Small intestine (tissue), 7 donors: ENCODE data around the gene LXN. TPM values are rescaled to one million over a fixed set of nuclear protein-coding genes. Genes with fewer than 3 reads are reported as not detected.
"Not testable (repeated sequence)": the region's sequence is repeated elsewhere in the genome, so short reads cannot be mapped to it uniquely, and the experiment has no call there.

Experiments
- DNase-seq, 2 donors: peaks; one replicate each; pipeline versions ENCODE4 v3.0.0 to v3.0.0-alpha.2; 2013
- FAIRE-seq: peaks from 2 replicates; lab custom pipeline; 2012; peaks lifted over from hg19 to GRCh38; lab: Jason Lieb, UNC
- H3K27ac ChIP-seq, 3 donors: one replicate each; pipeline ENCODE4 v1.5.1; 2013; ENCODE audit warnings: low read length in 2 of 3, mild to moderate bottlenecking in 2 of 3, control low read depth in 1 of 3, inconsistent platforms in 1 of 3, low read depth in 1 of 3, moderate library complexity in 1 of 3
- H3K27me3 ChIP-seq, 3 donors: one replicate each; pipeline ENCODE4 v1.6.1; 2013; ENCODE audit warnings: low read length in 3 of 3, inconsistent platforms in 1 of 3; ENCODE audit not compliant: control insufficient read depth in 3 of 3, insufficient read depth in 3 of 3
- H3K36me3 ChIP-seq, 3 donors: one replicate each; pipeline ENCODE4 v1.6.1; 2013; ENCODE audit warnings: low read length in 3 of 3, inconsistent platforms in 1 of 3, low read depth in 1 of 3, mild to moderate bottlenecking in 1 of 3, moderate library complexity in 1 of 3; ENCODE audit not compliant: control insufficient read depth in 3 of 3, insufficient read depth in 2 of 3
- H3K4me1 ChIP-seq, 3 donors: one replicate each; pipeline ENCODE4 v1.6.1; 2013; ENCODE audit warnings: low read length in 2 of 3, inconsistent platforms in 1 of 3, low read depth in 1 of 3, mild to moderate bottlenecking in 1 of 3, moderate library complexity in 1 of 3; ENCODE audit not compliant: control insufficient read depth in 3 of 3, insufficient read depth in 2 of 3
- H3K4me3 ChIP-seq, 3 donors: one replicate each; pipeline ENCODE4 v1.5.1; 2013; ENCODE audit warnings: low read length in 3 of 3, control low read depth in 1 of 3, inconsistent platforms in 1 of 3, low read depth in 1 of 3, mild to moderate bottlenecking in 1 of 3, moderate library complexity in 1 of 3
- H3K9me3 ChIP-seq, 2 donors: one replicate each; pipeline ENCODE4 v1.6.1; 2013; ENCODE audit warnings: low read depth in 1 of 2, low read length in 1 of 2; ENCODE audit not compliant: control insufficient read depth in 2 of 2, insufficient read depth in 1 of 2
- WGBS, 3 donors: extraction: QIAGEN DNeasy Blood & Tissue Kit; methylation state at CpG; one replicate each; pipeline ENCODE4 v1.1.7; 2013; 5-methylcytosine and 5-hydroxymethylcytosine counted together
- polyA plus RNA-seq, 4 donors: library from polyadenylated mRNA; stranded (reverse) in 3 of 4; unstranded in 1 of 4; fragments of 200-250 nt in 3 of 4; fragments of 120-200 nt in 1 of 4; gene quantifications; one replicate each; pipeline versions ENCODE4 v1.2.1 to v1.2.3, GENCODE V29; 2013
- donor health status: healthy with polysubstance abuse.
- donor health status: control.
- donor health status: control.
- donor health status: Bipolar disorder and iron deficiency.
- donor health status: healthy.

LXN gene
- polyA plus RNA-seq, 4 donors: 29.2 to 53.8 (median 33.4) TPM

DNA sequence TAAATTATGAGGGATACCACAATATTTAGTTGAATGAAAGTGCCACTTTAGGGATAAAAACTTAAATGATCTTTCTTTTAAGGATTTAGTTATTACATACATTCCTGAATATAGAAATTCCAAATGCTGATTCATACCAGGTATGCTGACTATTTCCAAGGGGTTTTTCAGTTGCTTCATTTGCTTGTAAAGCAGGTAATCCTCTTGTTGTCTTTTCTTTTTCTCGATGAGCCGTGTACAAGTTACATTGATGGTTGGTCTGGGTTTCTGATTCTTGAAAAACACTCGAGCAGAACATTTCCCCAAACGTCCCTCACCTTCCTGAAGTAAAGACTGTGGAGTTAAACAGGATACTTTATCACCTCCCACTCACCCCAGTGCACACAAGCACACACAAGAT lies 38.2 kb upstream of the LXN start:
- Histone ChIP-seq H3K4me1 (no peaks in the 10 kb centered on the region), H3K4me3 (no peak overlapping the region), H3K27me3 (no peaks in the 10 kb centered on the region), H3K36me3 (peaks cover 0 to 38% (median 6%) of the 10 kb centered on the region in 3 donors), H3K27ac (no peak overlapping the region), H3K9me3 (no peaks in the 10 kb centered on the region)
- 85 to 93% (median 90%) methylated on average over 4 of the region's 4 CpGs for WGBS, 3 donors
- DNase-seq (no peak), FAIRE-seq (no peak)

DNA sequence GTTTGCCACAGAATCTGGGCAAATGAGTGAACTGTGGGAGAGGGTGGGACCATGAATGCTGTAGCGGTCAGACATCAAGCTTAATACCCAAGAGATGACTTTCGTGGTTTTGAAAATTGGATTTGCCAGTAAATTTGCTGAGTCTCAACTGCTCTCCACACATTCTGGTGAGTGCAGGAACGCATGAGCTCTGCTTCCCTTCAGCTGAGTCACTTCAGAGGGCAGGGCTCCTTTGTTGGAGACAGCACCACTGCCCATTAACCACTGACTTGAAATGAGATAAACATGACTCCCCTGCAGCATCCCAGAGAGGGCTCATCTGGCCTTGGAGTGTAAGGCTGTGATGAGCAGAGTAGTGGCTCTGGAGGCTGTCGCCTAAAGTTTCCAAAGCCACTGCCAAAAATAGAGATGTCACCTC lies 37.2 kb upstream of the LXN start:
- Histone ChIP-seq H3K27ac (no peak overlapping the region), H3K4me3 (no peak overlapping the region), H3K4me1 (no peaks in the 10 kb centered on the region), H3K27me3 (no peaks in the 10 kb centered on the region), H3K9me3 (no peaks in the 10 kb centered on the region), H3K36me3 (peaks cover 0 to 38% (median 6%) of the 10 kb centered on the region in 3 donors)
- no peak for FAIRE-seq
- 81 to 91% (median 91%) methylated on average over 4 of the region's 4 CpGs for WGBS, 3 donors
- no peak for DNase-seq

- DNase-seq: no peak
- no peak overlapping the region for H3K27ac ChIP-seq
- no peaks in the 10 kb centered on the region for H3K4me1 ChIP-seq
- no peaks in the 10 kb centered on the region for H3K9me3 ChIP-seq
- FAIRE-seq: no peak
- H3K27me3 ChIP-seq: no peaks in the 10 kb centered on the region
- peaks cover 0 to 23% (median 0%) of the 10 kb centered on the region in 3 donors for H3K36me3 ChIP-seq
- 93 to 97% (median 94%) methylated on average over 1 of the region's 1 CpG for WGBS, 3 donors
- H3K4me3 ChIP-seq: no peak overlapping the region
These were observed 31.1 kb upstream of the LXN start for GRCh38 chr3:158703566-158703965.

DNA sequence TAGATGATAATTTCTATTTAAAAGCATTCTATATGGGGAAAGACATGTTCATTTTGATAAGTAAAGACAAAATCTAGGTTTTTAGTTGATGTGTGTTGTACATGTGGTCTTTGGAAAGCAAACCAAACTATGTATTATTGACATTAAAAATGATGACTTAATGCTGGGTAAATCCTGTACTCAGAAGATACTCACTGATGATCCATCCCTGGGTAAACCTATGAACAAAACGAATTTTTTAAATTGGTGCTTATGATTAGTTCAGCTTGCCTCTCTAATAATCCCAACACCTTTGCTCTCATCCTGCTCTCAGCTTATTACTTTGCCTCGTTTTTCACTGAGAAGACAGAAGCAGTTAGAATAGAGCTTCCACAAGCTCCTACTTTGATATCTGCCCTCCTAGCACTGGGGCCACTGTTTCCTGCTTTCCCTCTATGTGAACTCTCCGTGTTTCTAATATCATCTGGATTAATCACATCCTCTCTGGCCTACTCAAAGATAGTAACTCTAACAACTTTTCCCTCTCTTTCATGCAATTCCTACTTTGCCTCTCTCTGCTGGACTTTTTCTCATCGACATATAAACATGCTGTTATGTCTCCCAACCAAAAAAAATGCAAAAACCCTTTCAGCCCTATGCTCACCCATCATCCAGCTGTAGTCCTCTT lies 30.5 kb upstream of the LXN start:
- FAIRE-seq: no peak

GRCh38 chr3:158701420-158702065 lies 29.1 kb upstream of the LXN start:
- Histone ChIP-seq H3K27me3 (no peaks in the 10 kb centered on the region), H3K36me3 (peaks cover 0 to 22% (median 2%) of the 10 kb centered on the region in 3 donors), H3K4me3 (no peak overlapping the region), H3K9me3 (no peaks in the 10 kb centered on the region), H3K27ac (no peak overlapping the region), H3K4me1 (no peaks in the 10 kb centered on the region)
- DNase-seq (no peak), FAIRE-seq (no peak)
- 76 to 88% (median 81%) methylated on average over 4 of the region's 4 CpGs for WGBS, 3 donors

More for the DNA sequence above, 30.5 kb upstream of the LXN start:
- no peaks in the 10 kb centered on the region for H3K27me3 ChIP-seq
- H3K9me3 ChIP-seq: no peaks in the 10 kb centered on the region
- 73 to 86% (median 85%) methylated on average over 4 of the region's 4 CpGs for WGBS, 3 donors
- no peaks in the 10 kb centered on the region for H3K4me1 ChIP-seq
- H3K4me3 ChIP-seq: no peak overlapping the region
- no peak overlapping the region for H3K27ac ChIP-seq
- H3K36me3 ChIP-seq: peaks cover 0 to 22% (median 1%) of the 10 kb centered on the region in 3 donors
- no peak for DNase-seq

DNA sequence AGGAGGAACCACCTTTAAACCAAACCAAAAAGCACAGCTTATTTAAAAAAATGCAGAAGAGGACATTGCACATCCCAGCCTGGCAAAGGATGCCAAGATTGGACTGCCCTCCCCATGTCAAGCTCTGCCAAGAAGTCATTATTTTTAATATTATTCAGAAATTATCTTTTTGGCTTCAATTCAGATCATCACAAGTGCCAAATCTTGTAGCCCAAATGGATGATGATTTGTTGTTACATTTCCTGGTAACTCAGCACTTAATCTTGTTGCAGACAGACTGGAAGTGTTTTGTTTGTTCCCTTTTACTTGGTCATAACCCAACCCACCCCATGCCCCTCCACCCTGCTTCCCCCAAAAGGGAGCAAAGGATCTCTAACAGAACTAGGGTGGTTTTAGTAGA lies 28.1 kb upstream of the LXN start:
- DNase-seq (no peak), FAIRE-seq (no peak)
- H3K27ac ChIP-seq: no peak overlapping the region
- H3K4me1 ChIP-seq: no peaks in the 10 kb centered on the region
- no peaks in the 10 kb centered on the region for H3K9me3 ChIP-seq
- H3K4me3 ChIP-seq: no peak overlapping the region
- H3K36me3 ChIP-seq: peaks cover 0 to 18% (median 2%) of the 10 kb centered on the region in 3 donors
- H3K27me3 ChIP-seq: no peaks in the 10 kb centered on the region

DNA sequence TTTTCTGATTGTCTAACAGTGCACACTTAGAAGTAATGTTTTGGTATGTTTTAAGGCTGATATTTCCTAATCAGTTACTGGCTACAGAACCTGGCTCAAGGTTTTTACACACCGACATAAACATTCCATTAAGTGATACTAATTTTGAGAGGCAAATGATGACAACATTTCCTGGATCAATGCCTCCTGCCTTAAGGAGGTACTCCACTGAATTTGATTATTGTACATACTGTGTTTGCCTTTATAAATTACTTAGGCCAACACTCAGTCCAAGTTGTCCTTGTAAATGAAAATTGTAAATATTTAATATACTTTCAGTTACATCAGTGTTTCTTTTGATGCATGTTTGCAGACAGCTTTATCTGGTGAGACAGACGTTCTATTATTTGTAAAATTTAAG lies 24.2 kb upstream of the LXN start:
- peaks cover 0 to 10% (median 2%) of the 10 kb centered on the region in 3 donors for H3K36me3 ChIP-seq
- WGBS, 3 donors: 57 to 78% (median 65%) methylated on average over 2 of the region's 2 CpGs
- no peak overlapping the region for H3K4me3 ChIP-seq
- H3K4me1 ChIP-seq: no peaks in the 10 kb centered on the region
- no peaks in the 10 kb centered on the region for H3K9me3 ChIP-seq
- DNase-seq: no peak
- no peak overlapping the region for H3K27ac ChIP-seq
- no peak for FAIRE-seq
- H3K27me3 ChIP-seq: no peaks in the 10 kb centered on the region

- H3K27me3 ChIP-seq, H3K4me3 ChIP-seq, DNase-seq, H3K27ac ChIP-seq, FAIRE-seq, H3K4me1 ChIP-seq, H3K9me3 ChIP-seq: not testable (repeated sequence)
- WGBS, 3 donors: 82 to 98% (median 97%) methylated on average over 3 of the region's 3 CpGs
- peaks cover 3 to 11% (median 9%) of the 10 kb centered on the region in 3 donors for H3K36me3 ChIP-seq
These were observed 21.5 kb upstream of the LXN start for GRCh38 chr3:158693866-158694456.
